CD4-positive, alpha-beta T cell (primary cell): ENCODE measurements around the gene DNM1. TPM values are rescaled to one million over a fixed set of nuclear protein-coding genes. Genes with fewer than 3 reads are reported as not detected.

Experiments
- ATAC-seq: fragments of 200-7000 bp; cut with Tn5 transposase; one replicate; pipeline ENCODE4 v1.10.0; 2022; ENCODE audit warnings: mild to moderate bottlenecking; ENCODE audit not compliant: poor library complexity
- CTCF ChIA-PET: fragments of 350-600 bp; sonication (Branson Sonifier 250); formaldehyde crosslinking; loops from one replicate; lab custom pipeline; 2021; ENCODE audit warnings: antibody characterized with exemption, inconsistent platforms; lab: Charles Lee
- POLR2A ChIA-PET: fragments of 350-600 bp; sonication (Branson Sonifier 250); formaldehyde crosslinking; loops from one replicate; lab custom pipeline; 2021; ENCODE audit warnings: antibody characterized with exemption, inconsistent platforms; lab: Charles Lee
- DNase-seq, 14 experiments: peaks; one replicate each; pipeline ENCODE4 v3.0.0-alpha.2; 2013 to 2020; ENCODE audit warnings: mixed read lengths in 2 of 14
- H3K27ac ChIP-seq, 2 donors: one replicate each; pipeline versions ENCODE4 v1.5.1 to v1.7.0; 2013; ENCODE audit warnings: low read length in 2 of 2, low read depth in 1 of 2, mild to moderate bottlenecking in 1 of 2
- H3K27me3 ChIP-seq, 2 experiments: 1 replicate in 1 of 2; 2 replicates in 1 of 2; pipeline versions ENCODE4 v1.6.1 to v1.7.0; 2013; ENCODE audit warnings: low read length in 2 of 2, control low read depth in 1 of 2, mild to moderate bottlenecking in 1 of 2, moderate library complexity in 1 of 2; ENCODE audit not compliant: insufficient read depth in 2 of 2, control insufficient read depth in 1 of 2
- H3K36me3 ChIP-seq: one replicate; pipeline ENCODE4 v1.6.1; 2013; ENCODE audit warnings: low read length, control low read depth; ENCODE audit not compliant: insufficient read depth
- H3K4me1 ChIP-seq: one replicate; pipeline ENCODE4 v1.6.1; 2013; ENCODE audit warnings: low read length, control low read depth; ENCODE audit not compliant: insufficient read depth
- H3K4me3 ChIP-seq: one replicate; pipeline ENCODE4 v1.5.1; 2013; ENCODE audit warnings: mild to moderate bottlenecking, low read length, moderate library complexity
- H3K9me3 ChIP-seq, 2 experiments: 1 replicate in 1 of 2; 2 replicates in 1 of 2; pipeline versions ENCODE4 v1.6.1 to v1.7.0; 2013; ENCODE audit warnings: low read length in 2 of 2, mild to moderate bottlenecking in 2 of 2, control low read depth in 1 of 2, moderate library complexity in 1 of 2; ENCODE audit not compliant: control insufficient read depth in 1 of 2, insufficient read depth in 1 of 2
- H3K27ac Mint-ChIP-seq: one replicate; pipeline ENCODE4 v1.8.0; 2020; ENCODE audit warnings: mixed read lengths
- H3K27me3 Mint-ChIP-seq: one replicate; pipeline ENCODE4 v1.8.0; 2021; ENCODE audit warnings: mixed read lengths
- H3K36me3 Mint-ChIP-seq: one replicate; pipeline ENCODE4 v1.8.0; 2021; ENCODE audit warnings: low read depth, mixed read lengths
- H3K4me1 Mint-ChIP-seq: one replicate; pipeline ENCODE4 v1.8.0; 2021; ENCODE audit warnings: low read depth, mixed read lengths
- H3K4me3 Mint-ChIP-seq: one replicate; pipeline ENCODE4 v1.8.0; 2020; ENCODE audit warnings: mild to moderate bottlenecking, mixed read lengths
- H3K9me3 Mint-ChIP-seq: one replicate; pipeline ENCODE4 v1.8.0; 2020; ENCODE audit warnings: mixed read lengths
- intact Hi-C, 2 experiments: fragments of 100-400 bp; cut with DNase I in 1 of 2; cut with micrococcal nuclease in 1 of 2; formaldehyde crosslinking; loops; one replicate each; pipeline versions ENCODE4 v1.15.1 to v1.9.0; 2023 to 2025; cut with DNase I, micrococcal nuclease
- total RNA-seq, 174 experiments: library from RNA in 2 of 174; stranded (reverse) in 2 of 174; gene quantifications; one replicate each; pipeline ENCODE4 v1.2.3 and lab custom pipeline; 2021 to 2026
- TF ChIP-seq, protein P1 (sequence below): fragments of 200-600 bp; IDR thresholded peaks from one replicate; pipeline ENCODE4 v1.8.0; 2022; ENCODE audit warnings: antibody characterized with exemption, mild to moderate bottlenecking

Gene DNM1
- total RNA-seq, 2 experiments from 2014 or later = 1.8 to 2.5 TPM

- Histone ChIP-seq H3K4me3 (no peak overlapping the region), H3K36me3 (peaks cover 49% of the 10 kb centered on the region), H3K9me3 (no peaks in the 10 kb centered on the region), H3K4me1 (peaks cover 24% of the 10 kb centered on the region), H3K27me3 (no peaks in the 10 kb centered on the region), H3K27ac (no peak overlapping the region)
- Mint-ChIP-seq H3K27ac (no peak overlapping the region), H3K9me3 (no peaks in the 10 kb centered on the region), H3K4me3 (no peak overlapping the region), H3K4me1 (peaks cover 20% of the 10 kb centered on the region), H3K36me3 (peaks cover 52% of the 10 kb centered on the region), H3K27me3 (no peaks in the 10 kb centered on the region)
- ChIA-PET CTCF (interaction anchor here (1.5 kb wide), 1 partner anchor 8 kb away, joined by 4 read pairs; no protein-coding TSS in a partner anchor), POLR2A (no interaction called here)
- ATAC-seq (no peak), DNase-seq (no peak)
- TF ChIP-seq, protein P1, sequence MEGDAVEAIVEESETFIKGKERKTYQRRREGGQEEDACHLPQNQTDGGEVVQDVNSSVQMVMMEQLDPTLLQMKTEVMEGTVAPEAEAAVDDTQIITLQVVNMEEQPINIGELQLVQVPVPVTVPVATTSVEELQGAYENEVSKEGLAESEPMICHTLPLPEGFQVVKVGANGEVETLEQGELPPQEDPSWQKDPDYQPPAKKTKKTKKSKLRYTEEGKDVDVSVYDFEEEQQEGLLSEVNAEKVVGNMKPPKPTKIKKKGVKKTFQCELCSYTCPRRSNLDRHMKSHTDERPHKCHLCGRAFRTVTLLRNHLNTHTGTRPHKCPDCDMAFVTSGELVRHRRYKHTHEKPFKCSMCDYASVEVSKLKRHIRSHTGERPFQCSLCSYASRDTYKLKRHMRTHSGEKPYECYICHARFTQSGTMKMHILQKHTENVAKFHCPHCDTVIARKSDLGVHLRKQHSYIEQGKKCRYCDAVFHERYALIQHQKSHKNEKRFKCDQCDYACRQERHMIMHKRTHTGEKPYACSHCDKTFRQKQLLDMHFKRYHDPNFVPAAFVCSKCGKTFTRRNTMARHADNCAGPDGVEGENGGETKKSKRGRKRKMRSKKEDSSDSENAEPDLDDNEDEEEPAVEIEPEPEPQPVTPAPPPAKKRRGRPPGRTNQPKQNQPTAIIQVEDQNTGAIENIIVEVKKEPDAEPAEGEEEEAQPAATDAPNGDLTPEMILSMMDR = no peak
- intact Hi-C loops = no loop called here
Observed at GRCh38 chr9:128163523-128164306, 39.5 kb upstream of the DNM1 start.

GRCh38 chr9:128164307-128164885 is 38.8 kb upstream of the DNM1 start:
- CTCF ChIA-PET = no interaction called here

DNA sequence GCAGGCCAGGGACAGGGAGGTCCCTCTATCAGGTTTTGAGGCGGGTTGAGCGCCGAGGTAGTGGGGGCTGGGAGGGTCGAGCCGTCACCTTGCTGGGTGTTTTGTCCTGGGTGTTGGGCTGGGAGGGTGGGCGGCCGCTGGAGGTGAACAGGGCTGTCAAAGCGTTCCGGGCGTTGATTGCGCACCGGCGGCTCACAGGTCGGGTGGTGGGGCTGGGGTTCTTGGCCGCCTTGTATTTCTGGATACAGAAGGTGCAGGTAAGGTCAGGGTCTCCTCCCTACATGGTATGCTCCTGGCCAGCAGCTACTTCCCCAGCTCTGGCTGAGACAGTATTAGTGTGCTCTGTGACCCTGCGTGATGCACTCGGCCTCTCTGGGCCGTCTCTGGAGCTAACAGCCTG is 37.0 kb upstream of the DNM1 start:
- DNase-seq (no peak), ATAC-seq (no peak)
- H3K4me3 Mint-ChIP-seq = no peak overlapping the region
- peaks cover 10% of the 10 kb centered on the region for H3K4me1 Mint-ChIP-seq
- no peak overlapping the region for H3K27ac Mint-ChIP-seq
- POLR2A ChIA-PET = no interaction called here
- Histone ChIP-seq H3K4me1 (peaks cover 6% of the 10 kb centered on the region), H3K9me3 (no peaks in the 10 kb centered on the region), H3K27me3 (no peaks in the 10 kb centered on the region), H3K36me3 (peaks cover 66% of the 10 kb centered on the region), H3K4me3 (no peak overlapping the region), H3K27ac (no peak overlapping the region)
- CTCF ChIA-PET = no interaction called here
- intact Hi-C loops = no loop called here
- H3K36me3 Mint-ChIP-seq = peaks cover 66% of the 10 kb centered on the region
- TF ChIP-seq, protein P1 = no peak
- H3K9me3 Mint-ChIP-seq = no peaks in the 10 kb centered on the region
- H3K27me3 Mint-ChIP-seq = no peaks in the 10 kb centered on the region

More at GRCh38 chr9:128164307-128164885, 38.8 kb upstream of the DNM1 start:
- Histone ChIP-seq H3K27ac (no peak overlapping the region), H3K4me1 (peaks cover 20% of the 10 kb centered on the region), H3K36me3 (peaks cover 56% of the 10 kb centered on the region), H3K4me3 (no peak overlapping the region), H3K27me3 (no peaks in the 10 kb centered on the region), H3K9me3 (no peaks in the 10 kb centered on the region)
- H3K9me3 Mint-ChIP-seq = no peaks in the 10 kb centered on the region
- no peaks in the 10 kb centered on the region for H3K27me3 Mint-ChIP-seq
- peaks cover 58% of the 10 kb centered on the region for H3K36me3 Mint-ChIP-seq
- no peak overlapping the region for H3K27ac Mint-ChIP-seq
- intact Hi-C loops = no loop called here
- DNase-seq (no peak), ATAC-seq (no peak)
- TF ChIP-seq, protein P1 = no peak
- H3K4me3 Mint-ChIP-seq = no peak overlapping the region
- POLR2A ChIA-PET = no interaction called here
- peaks cover 17% of the 10 kb centered on the region for H3K4me1 Mint-ChIP-seq
